NCI-H526 (cell line): ENCODE results near the gene RBL1.
A peak's percentile ranks its signal among the peaks of the same experiment; 100 is the strongest.
"Not testable (repeated sequence)": the region's sequence is repeated elsewhere in the genome, so short reads cannot be mapped to it uniquely, and the experiment has no call there.

Experiments
- DNase-seq, 2 experiments: peaks; one replicate each; lab custom pipeline; 2025; lab: John Stamatoyannopoulos, UW

The RBL1 gene

DNA sequence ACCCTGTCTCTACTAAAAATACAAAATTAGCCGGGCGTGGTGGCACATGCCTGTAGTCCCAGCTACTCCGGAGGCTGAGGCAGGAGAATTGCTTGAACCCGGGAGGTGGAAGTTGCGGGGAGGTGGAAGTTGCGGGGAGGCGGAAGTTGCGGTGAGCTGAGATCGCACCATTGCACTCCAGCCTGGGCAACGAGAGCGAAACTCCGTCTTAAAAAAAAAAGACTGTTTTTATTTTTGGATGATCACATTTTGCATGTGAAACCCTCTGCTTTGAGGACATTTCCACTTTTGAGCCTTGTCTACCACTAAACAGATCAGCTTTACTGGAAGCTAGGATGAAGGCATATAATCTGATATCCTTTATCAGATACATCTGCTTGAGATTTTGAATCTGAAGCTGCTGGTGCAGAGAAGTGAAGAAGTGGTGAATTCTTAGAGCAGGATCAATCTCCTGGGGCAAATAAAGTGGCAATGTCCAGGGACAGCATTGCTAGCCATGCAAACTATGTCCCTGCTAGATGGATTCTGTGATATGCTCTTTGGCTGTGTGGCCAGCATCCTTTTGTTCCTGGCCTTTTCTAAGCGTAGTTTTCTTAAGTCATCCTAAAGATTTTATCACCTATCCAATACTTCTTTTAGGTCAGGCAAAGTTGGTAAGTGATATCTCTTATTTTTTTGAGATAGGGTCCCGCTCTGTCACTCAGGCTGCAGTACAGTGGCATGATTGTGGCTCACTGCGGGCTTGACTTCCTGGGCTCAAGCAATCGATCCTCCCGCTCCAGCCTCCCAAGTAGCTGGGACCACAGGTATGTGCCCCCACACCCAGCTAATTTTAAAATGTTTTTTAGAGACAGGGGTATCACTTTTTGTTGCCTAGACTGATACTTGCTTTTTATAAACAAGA, 23.3 kb downstream of the RBL1 start:
- DNase-seq, result no peak

DNA sequence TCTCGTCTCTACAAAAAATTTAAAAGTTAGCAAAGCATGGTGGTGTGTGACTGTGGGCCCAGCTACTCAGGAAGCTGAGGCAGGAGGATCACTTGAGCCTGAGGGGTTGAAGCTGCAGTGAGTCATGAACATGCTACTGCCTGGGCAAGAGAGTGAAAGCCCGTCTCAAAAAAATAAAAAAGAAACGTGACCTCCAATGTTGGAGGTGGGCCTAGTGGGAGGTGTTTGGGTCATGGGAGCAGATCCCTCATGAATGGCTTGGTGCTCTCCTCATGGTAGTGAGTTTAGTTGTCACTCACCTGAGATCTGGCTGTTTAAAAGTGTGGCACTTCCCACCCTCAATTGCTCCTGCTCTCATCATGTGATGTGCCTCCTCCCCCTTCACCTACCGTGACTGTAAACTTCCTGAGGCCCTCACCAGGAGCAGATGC, 24.3 kb downstream of the RBL1 start:
- no peak for DNase-seq

DNA sequence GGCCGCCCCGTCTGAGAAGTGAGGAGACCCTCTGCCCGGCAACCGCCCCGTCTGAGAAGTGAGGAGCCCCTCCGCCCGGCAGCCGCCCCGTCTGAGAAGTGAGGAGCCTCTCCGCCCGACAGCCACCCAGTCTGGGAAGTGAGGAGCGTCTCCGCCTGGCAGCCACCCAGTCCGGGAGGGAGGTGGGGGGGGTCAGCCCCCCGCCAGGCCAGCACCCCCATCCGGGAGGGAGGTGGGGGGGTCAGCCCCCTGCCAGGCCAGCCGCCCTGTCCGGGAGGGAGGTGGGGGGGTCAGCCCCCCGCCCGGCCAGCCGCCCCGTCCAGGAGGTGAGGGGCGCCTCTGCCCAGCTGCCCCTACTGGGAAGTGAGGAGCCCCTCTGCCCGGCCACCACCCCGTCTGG, 26.2 kb downstream of the RBL1 start:
- not testable (repeated sequence) for DNase-seq

DNA sequence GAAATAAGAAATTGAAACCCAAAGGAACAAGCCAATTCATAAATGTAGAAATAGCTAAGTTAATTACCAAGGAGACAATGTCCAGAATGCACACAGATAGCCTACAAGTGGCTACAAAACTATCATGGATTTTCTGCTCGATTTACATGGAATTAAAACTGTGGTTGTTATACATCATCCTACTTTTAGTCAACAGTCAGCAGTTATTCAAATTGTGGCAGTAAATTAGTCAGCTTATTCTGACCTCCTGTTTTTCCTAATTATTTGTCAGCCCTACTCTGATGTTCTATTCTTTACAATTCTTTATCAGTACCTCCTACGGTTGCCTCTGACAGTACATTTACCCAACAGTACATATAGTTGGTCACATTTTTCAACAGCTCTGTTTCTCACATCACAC, 29.6 kb downstream of the RBL1 start:
- DNase-seq, result peak; percentile 80 to 82

DNA sequence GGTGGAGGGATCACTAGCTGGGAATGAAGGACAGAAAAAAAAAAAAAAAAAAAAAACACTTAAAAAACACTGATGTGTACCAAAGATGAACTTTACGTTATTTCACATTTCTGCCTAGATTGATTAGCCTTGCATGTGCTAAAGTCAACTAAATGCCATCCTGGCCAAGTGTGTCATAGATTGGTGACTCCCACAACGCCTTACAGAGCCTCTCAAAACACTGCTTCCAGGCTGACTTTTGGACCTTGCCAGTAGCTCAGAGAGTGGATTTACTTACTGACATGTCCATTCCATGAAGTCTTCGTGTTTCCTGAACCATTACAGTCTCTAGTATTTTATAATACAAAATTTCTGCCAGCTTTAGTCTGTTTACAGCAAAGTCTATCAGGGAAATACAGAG, 40.5 kb downstream of the RBL1 start:
- DNase-seq, result no peak

DNA sequence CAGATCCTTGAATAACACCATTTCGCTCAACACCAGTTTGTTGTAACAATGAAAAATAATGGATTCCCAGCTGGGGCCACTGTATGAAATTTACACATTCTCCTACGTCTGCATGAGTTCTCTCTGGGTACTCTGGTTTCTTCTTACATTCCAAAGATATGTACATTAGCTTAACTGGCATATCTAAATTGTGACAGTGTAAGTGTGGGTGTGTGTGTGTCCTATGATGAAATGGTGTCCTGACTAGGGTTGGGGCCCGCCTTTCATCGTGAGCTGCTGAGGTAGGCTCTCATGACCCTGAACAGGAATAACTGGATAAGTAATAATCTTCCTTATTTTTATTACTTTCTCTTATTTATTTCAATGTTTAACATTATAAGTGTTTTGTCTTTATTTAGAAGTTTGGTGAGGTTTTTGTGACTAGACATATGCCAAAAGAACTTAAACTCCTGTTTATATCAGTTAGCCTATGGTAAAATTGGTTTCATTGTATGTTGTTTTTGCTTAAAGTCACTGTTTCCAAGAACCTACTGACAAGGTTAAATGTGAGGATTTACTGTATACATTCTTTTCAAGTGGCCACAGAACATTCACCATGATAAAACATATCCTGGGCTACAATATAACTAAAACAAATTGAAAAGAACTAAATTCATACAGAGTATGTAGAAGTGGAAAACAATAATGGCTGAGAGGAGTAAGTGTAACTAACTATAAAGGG, 42.4 kb downstream of the RBL1 start:
- no peak for DNase-seq

DNA sequence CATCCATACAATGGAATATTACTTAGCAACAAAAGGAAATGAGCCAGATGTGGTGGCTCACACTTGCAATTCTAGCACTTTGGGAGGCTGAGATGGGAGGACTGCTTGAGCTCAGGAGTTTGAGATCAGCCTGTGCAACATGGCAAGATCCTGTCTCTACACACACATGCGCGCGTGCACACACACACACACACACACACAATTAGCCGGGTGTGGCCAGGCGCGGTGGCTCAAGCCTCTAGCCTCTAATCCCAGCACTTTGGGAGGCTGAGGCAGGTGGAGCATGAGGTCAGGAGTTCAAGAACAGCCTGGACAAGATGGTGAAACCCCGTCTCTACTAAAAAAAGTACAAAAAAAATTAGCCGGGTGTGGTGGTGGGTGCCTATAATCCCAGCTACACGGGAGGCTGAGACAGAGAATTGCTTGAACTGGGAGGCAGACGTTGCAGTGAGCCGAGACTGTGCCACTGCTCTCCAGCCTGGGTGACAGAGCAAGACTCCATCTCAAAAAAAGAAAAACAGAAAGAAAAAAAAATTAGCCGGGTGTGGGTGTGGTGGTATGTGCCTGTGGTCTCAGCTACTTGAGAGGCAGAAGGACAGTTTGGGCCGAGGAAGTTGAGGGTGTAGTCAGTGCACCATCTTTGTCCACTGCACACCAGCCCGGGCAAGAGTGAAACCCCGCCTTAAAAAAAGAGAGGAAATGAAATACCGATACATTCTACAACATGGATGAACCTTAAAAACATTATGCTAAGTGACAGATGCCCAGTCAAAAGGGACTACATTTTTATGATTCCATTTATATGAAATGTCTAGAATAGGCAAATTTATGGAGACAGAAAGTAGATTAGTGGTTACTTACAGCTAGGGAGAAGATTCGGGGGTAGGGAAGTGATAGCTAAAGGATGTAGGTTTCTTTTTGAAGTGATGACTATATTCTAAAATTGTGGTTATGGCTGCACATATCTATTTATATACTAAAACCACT, 52.5 kb downstream of the RBL1 start:
- DNase-seq, result no peak

DNA sequence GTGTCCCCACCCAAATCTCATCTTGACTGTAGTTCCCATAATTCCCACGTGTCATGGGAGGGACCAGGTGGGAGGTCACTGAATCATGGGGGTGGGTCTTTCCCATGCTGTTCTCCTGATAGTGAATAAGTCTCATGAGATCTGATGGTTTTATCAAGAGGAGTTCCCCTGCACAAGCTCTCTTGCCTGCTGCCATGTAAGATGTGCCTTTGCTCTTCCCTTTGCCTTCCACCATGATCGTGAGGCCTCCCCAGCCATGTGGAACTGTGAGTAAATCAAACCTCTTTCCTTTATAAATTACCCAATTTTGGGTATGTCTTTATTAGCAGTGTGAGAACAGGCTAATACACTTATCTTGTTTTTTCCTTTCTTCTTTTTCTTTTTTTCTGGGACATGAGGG, 56.4 kb downstream of the RBL1 start:
- not testable (repeated sequence) for DNase-seq

DNA sequence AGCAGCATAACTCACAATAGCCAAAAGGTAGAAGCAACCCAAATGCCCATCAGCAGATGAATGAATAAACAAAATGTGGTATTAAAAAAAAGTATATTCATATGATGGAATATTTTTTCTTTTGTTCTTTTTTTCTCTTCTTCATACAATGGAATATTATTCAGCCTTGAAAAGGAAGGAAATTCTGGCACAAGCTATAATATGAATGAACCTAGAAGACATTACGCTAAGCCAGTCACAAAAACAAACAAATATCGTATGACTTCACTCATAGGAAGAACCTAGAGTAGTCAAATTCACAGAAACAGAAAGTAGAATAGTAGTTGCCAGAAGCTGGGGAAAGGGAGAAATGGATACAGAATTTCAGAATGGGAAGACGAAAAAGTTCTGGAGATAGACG, 63.7 kb downstream of the RBL1 start:
- no peak for DNase-seq

DNA sequence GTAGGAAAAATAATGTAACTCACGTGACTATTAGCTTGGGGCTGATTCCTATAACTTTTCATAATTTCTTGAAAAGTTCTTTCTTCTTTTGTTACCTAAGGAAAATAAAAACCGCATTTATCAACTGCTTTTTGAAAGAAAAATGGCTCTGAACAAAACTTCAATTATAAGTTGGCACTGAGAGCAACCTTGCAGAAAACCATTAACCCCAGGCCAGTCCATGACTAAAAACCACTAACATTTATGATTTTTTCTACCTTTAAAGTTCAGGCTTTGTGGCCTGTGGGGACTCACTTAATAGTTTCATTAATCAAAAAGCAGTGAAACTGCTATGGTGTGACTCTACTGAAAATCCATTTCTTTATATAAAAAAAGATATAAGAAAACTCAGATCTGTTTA, 75.2 kb downstream of the RBL1 start:
- DNase-seq, result no peak

DNA sequence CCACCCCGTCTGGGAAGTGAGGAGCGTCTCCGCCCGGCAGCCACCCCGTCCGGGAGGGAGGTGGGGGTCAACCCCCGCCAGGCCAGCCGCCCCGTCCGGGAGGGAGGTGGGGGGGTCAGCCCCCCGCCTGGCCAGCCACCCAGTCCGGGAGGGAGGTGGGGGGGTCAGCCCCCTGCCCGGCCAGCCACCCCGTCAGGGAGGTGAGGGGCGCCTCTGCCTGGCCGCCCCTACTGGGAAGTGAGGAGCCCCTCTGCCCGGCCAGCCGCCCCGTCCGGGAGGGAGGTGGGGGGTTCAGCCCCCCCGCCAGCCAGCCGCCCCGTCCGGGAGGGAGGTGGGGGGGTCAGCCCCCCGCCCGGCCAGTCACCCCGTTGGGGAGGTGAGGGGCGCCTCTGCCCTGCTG, 83.2 kb downstream of the RBL1 start:
- DNase-seq, result not testable (repeated sequence)

DNA sequence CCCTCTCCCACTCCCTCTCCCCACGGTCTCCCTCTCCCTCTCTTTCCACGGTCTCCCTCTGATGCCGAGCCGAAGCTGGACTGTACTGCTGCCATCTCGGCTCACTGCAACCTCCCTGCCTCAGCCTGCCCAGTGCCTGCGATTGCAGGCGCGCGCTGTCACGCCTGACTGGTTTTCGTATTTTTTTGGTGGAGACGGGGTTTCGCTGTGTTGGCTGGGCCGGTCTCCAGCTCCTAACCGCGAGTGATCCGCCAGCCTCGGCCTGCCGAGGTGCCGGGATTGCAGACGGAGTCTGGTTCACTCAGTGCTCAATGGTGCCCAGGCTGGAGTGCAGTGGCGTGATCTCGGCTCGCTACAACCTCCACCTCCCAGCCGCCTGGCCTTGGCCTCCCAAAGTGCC, 83.9 kb downstream of the RBL1 start:
- DNase-seq, result not testable (repeated sequence)

DNA sequence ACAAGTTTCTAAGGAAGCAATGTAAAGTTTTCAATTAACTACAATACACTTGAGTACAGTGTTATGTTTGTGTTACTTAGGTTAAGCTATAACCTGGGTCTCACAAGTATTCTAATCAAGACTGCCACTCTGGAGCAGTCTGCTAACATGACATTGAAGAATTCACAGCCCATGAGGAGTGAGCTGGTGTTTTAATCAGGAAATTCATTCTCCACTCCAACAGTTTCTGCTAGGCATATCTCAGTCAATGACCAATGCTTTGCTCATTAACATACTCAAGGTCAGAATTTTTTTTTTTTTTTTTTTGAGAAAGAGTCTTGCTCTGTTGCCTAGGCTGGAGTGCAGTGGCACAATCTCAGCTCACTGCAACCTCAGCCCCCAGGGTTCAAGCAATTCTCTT, 84.7 kb downstream of the RBL1 start:
- no peak for DNase-seq

DNA sequence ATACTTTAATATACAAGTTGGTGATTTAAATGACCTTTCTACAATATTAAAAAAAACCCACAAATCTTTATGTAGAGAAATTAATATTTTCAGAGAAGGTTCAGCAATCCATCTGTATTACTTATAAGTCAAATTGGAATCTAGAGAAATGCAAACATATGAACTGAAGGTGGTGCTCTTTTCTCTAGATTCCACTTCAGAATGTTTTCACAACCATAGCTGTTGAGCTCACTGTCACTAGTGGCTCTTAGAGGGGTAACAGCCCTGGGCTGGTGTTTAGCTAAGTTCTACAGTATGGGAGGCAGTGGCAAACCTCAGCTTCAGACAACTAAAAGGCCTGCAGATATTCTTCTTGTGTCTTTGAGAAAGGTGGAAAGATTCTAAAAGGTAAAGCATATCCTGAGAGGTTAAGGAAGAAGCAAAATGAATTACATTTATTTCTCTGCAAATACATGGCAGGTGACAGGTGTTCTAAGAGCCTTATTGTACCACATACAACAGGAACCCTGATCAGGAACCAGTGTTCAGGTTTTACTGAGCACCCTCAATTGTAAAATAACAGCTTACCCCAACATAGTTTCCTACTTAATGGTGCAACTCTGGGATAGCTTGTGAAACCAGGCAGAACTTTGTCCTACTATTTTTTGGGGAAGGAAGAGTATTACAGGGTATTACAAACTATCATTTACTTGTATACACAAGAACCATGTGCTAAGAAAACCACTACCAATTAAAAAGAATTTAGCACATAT, 87.7 kb downstream of the RBL1 start:
- DNase-seq, result peak in 1 of 2 experiments; percentile 34

DNA sequence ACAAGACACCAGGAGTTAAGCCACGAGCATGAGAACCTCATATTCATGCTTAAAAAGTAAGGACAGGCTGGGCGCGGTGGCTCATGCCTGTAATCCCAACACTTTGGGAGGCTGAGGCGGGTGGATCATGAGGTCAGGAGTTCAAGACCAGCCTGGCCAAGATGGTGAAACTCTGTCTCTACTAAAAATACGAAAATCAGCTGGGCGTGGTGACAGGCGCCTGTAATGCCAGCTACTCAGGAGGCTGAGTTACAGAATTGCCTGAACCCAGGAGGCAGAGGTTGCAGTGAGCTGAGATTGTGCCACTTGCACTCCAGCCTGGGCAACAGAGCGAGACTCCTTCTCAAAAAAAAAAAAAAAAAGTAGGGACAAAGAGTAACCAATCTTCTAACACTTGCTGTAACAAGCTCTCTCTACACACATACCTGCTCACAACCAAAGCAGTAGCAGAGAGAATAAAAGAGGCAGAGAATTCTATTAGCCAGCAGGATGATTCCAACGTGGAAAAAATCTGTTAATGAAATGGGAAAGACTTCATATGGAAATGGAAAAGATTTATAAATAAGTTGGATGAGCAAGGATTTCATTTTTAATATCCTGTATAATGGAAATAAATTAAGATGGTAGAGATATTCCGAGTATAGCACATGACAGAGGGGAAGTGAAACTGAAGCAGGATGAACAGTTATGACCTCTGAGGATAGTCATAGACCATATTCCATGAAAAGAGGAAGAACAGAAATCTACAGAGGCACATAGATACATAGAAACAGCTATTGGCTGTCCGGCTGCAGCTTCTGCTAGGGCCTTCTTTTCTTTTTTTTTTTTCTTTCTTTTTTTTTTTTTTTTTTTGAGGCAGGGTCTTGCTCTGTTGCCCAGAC, 90.5 kb downstream of the RBL1 start:
- DNase-seq, result not testable (repeated sequence)

DNA sequence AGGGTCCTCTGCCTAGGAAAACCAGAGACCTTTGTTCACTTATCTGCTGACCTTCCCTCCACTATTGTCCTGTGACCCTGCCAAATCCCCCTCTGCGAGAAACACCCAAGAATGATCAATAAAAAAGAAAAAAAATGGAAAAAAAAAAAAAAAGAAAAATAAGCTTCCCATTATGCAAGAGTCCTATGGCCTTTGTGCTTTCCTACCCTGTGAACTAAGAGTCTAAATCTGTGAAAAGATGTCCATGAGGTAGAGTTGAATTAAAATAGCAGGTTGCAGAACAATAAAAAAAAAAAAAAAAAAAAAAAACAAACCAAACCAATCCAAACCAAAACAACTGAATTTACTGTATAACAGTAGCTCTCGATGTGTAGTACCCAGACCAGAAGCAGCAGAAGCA, 94.2 kb downstream of the RBL1 start:
- DNase-seq, result not testable (repeated sequence)

DNA sequence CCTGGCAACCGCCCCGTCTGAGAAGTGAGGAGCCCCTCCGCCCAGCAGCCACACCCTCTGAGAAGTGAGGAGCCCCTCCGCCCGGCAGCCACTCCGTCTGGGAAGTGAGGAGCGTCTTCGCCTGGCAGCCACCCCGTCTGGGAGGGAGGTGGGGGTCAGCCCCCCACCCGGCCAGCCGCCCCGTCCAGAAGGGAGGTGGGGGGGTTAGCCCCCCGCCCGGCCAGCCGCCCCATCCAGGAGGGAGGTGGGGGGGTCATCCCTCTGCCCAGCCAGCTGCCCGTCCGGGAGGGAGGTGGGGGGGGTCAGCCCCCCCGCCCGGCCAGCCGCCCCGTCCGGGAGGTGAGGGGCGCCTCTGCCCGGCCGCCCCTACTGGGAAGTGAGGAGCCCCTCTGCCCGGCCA, 95.6 kb downstream of the RBL1 start:
- not testable (repeated sequence) for DNase-seq

DNA sequence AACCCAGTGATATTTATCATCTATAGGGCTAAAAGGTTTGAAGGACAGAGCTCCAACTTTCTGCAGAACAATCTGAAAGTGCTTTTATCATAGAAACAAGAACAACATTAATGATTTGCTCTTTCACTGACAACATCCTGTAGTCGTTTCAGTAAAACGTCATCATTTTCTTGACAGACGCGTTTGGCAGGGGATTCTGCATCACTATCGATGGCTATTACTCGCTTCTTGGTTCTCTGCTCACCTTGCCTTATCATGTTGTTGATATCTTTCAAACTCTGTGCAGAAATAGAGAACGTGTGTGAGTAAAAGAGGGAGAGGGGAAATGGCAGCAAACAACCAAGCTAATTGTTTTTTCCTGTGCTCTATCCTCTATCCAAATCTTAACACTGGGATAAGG, 97.1 kb downstream of the RBL1 start:
- DNase-seq, result no peak

DNA sequence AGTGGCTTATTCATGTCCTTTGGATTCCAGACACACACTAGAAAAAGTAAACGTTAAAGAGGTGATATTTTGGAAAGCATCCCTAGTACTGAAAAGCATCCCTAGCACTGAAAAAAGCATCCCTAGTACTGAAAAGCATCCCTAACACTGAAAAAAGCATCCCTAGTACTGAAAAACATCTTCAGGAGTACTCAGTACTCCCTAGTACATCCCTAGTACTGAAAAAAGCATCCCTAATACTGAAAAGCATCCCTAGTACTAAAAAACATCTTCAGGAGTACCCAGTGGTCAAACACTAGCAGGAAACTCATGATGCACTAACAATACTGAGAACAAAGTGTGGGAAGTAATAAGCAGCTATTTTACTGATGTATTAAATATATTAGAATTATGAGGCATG, 98.7 kb downstream of the RBL1 start:
- DNase-seq, result no peak

DNA sequence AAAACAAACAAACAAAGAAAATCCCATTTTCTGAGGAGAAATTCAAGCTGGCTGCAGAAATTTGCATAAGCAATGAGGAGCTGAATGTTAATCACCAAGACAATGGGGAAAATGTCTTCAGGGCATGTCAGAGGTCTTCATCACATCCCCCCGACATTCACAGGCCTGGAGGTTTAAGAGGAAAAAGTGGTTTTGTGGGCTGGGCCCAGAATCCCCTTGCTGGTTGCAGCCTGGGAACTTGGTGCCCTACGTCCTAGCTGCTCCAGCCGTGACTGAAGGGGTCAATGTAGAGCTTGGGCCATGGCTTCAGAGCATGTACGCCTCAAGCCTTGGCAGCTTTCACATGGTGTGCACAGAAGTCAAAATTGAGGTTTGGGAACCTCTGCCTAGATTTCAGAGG, 101.6 kb downstream of the RBL1 start:
- not testable (repeated sequence) for DNase-seq
